Activated CD8-positive, alpha-beta memory T cell treated with anti-CD3 and anti-CD28 coated beads, Interleukin-2, amount 50 U/mL, for 48 hours (primary cell): Measurements from ENCODE around the gene RNF144A.

Source experiments
- DNase-seq: peaks from one replicate; pipeline ENCODE4 v3.0.0-alpha.2; 2020

Gene RNF144A

GRCh38 chr2:7011356-7012083, 94.3 kb downstream of the RNF144A start:
- DNase-seq = no peak

GRCh38 chr2:7012141-7012764, 95.0 kb downstream of the RNF144A start:
- no peak for DNase-seq

- DNase-seq = no peak
Measured at GRCh38 chr2:7013471-7014160, 96.4 kb downstream of the RNF144A start.

GRCh38 chr2:7014174-7014640, 97.0 kb downstream of the RNF144A start:
- no peak for DNase-seq

- DNase-seq = no peak
Measured at GRCh38 chr2:7015007-7015950, 98.1 kb downstream of the RNF144A start.

GRCh38 chr2:7016148-7016547, 98.9 kb downstream of the RNF144A start:
- DNase-seq = no peak

- DNase-seq = no peak
Measured at GRCh38 chr2:7016601-7017211, 99.5 kb downstream of the RNF144A start.

- no peak for DNase-seq
Measured at GRCh38 chr2:7017671-7018281, 100.6 kb downstream of the RNF144A start.

- no peak for DNase-seq
Measured at GRCh38 chr2:7018282-7018701, 101.1 kb downstream of the RNF144A start.

GRCh38 chr2:7018767-7019166, 101.6 kb downstream of the RNF144A start:
- no peak for DNase-seq

- DNase-seq = no peak
Measured at GRCh38 chr2:7019191-7019590, 102.0 kb downstream of the RNF144A start.

GRCh38 chr2:7020059-7020458, 102.8 kb downstream of the RNF144A start:
- no peak for DNase-seq

- no peak for DNase-seq
Measured at GRCh38 chr2:7020468-7020867, 103.3 kb downstream of the RNF144A start.

- no peak for DNase-seq
Measured at GRCh38 chr2:7020939-7021470, 103.8 kb downstream of the RNF144A start.

GRCh38 chr2:7022492-7023385, 105.5 kb downstream of the RNF144A start:
- DNase-seq = no peak

- no peak for DNase-seq
Measured at GRCh38 chr2:7023542-7023941, 106.3 kb downstream of the RNF144A start.

GRCh38 chr2:7024261-7024660, 107.0 kb downstream of the RNF144A start:
- DNase-seq = no peak

- DNase-seq = no peak
Measured at GRCh38 chr2:7025082-7025481, 107.9 kb downstream of the RNF144A start.

GRCh38 chr2:7026742-7027141, 109.5 kb downstream of the RNF144A start:
- no peak for DNase-seq

- no peak for DNase-seq
Measured at GRCh38 chr2:7027411-7027810, 110.2 kb downstream of the RNF144A start.
